Stimulated activated naive CD8-positive, alpha-beta T cell treated with anti-CD3 and anti-CD28 coated beads, Interleukin-15, amount 100 ng/mL, for 72 hours (primary cell): ENCODE results near the gene POLR3C.

Experiments used
- ATAC-seq: fragments of 150-1000 bp; cut with Tn5 transposase; 2 replicates; pipeline ENCODE4 v1.10.0; 2021; ENCODE audit warnings: mild to moderate bottlenecking, moderate library complexity
- DNase-seq, 2 donors: peaks; one replicate each; pipeline ENCODE4 v3.0.0; 2021 to 2022
- H3K27ac Mint-ChIP-seq, 2 donors: one replicate each; pipeline ENCODE4 v1.8.0; 2022; ENCODE audit warnings: mild to moderate bottlenecking in 2 of 2, mixed read lengths in 2 of 2, moderate library complexity in 2 of 2
- H3K27me3 Mint-ChIP-seq: one replicate; pipeline ENCODE4 v1.8.0; 2022; ENCODE audit warnings: mixed read lengths
- H3K4me1 Mint-ChIP-seq: one replicate; pipeline ENCODE4 v1.8.0; 2022; ENCODE audit warnings: mild to moderate bottlenecking, mixed read lengths
- H3K4me3 Mint-ChIP-seq, 2 donors: one replicate each; pipeline ENCODE4 v1.8.0; 2022; ENCODE audit warnings: mild to moderate bottlenecking in 2 of 2, mixed read lengths in 2 of 2, moderate library complexity in 1 of 2
- H3K9me3 Mint-ChIP-seq, 2 donors: one replicate each; pipeline ENCODE4 v1.8.0; 2022; ENCODE audit warnings: mixed read lengths in 2 of 2

Gene POLR3C

DNA sequence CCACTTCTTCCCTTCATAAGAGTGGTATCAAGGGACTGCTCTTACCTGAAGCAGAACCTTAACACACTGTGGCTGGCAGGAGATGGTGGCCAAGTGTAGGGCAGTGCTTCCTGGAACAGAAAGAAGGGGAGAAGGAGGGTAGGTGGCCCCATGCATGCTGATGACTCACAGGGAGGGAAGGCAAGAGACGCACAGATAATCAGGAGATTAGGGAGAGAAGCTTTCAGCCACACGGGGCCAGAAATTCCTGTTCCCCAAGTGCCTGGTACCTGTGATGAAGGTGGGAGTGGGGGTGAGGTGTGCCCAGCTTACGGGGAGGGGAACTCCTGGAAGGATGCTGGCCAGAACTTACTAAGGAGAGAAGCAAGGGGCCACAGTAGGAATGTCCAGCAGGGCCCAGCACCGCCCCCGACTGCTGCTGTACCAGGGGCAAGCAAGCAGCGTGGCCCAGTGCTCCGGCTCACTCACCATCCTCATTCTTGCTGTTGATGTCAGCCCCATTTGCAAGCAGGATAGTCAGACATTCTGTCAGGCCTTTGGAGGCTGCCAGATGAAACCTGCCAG lies 54.0 kb downstream of the POLR3C start:
- peaks cover 2% of the 10 kb centered on the region for H3K4me1 Mint-ChIP-seq
- no peaks in the 10 kb centered on the region for H3K9me3 Mint-ChIP-seq
- H3K4me3 Mint-ChIP-seq = no peak overlapping the region
- ATAC-seq (no peak), DNase-seq (no peak)
- peaks cover 38% of the 10 kb centered on the region for H3K27me3 Mint-ChIP-seq
- peak overlapping the region in 1 of 2 donors; percentile 86 for H3K27ac Mint-ChIP-seq

- H3K4me1 Mint-ChIP-seq = no peaks in the 10 kb centered on the region
- H3K9me3 Mint-ChIP-seq = no peaks in the 10 kb centered on the region
- H3K27ac Mint-ChIP-seq = no peak overlapping the region
- no peak overlapping the region for H3K4me3 Mint-ChIP-seq
- DNase-seq (no peak), ATAC-seq (no peak)
- H3K27me3 Mint-ChIP-seq = peaks cover 38% of the 10 kb centered on the region
Observed at GRCh38 chr1:145878724-145879123, 54.7 kb downstream of the POLR3C start.

DNA sequence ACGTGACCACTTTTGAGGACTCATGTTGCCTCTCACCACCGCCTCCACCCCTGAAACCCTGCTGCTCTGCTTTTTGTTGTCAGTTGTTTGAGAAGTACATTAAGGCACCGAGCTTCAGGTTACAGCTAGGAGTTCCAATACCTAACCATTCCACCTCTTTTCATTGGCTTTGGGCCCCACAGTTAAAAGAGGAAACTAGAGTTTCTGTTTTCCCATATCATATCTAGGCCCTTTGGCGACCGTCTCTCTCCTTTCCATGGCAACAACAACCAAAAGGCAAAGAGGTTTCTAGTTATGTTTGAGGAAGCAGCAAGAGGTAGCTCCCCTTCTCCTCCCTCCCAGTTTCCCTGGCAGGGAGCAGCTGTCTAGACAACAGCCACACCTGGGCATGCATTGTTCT lies 55.8 kb downstream of the POLR3C start:
- H3K4me3 Mint-ChIP-seq = no peak overlapping the region
- peaks cover 45% of the 10 kb centered on the region for H3K27me3 Mint-ChIP-seq
- DNase-seq (no peak), ATAC-seq (no peak)
- no peak overlapping the region for H3K27ac Mint-ChIP-seq
- H3K4me1 Mint-ChIP-seq = peaks cover 4% of the 10 kb centered on the region
- H3K9me3 Mint-ChIP-seq = no peaks in the 10 kb centered on the region

DNA sequence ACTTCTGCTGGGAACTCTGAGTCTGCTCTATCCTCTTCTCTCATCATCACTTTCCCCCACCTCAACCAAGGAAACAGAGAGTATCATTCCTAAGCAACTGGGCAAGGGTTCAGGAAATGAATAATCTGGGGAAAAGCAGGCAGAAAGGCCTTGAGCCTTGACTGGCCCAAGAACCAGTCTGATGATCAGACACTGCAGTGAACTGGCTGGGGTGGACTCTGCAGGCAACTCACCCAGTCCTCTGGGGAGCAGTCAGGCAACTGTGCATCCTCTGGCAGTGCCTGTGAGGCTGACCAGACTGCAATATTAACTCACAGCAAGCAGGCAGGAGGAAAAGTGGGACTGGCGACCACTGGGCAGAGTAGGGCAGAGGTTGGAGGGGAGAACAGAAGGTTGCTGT lies 60.7 kb downstream of the POLR3C start:
- Mint-ChIP-seq H3K4me1 (peaks cover 20% of the 10 kb centered on the region), H3K27me3 (peaks cover 39% of the 10 kb centered on the region), H3K9me3 (no peaks in the 10 kb centered on the region), H3K4me3 (peak overlapping the region; percentile 79 to 86), H3K27ac (no peak overlapping the region)
- DNase-seq (no peak), ATAC-seq (no peak)

DNA sequence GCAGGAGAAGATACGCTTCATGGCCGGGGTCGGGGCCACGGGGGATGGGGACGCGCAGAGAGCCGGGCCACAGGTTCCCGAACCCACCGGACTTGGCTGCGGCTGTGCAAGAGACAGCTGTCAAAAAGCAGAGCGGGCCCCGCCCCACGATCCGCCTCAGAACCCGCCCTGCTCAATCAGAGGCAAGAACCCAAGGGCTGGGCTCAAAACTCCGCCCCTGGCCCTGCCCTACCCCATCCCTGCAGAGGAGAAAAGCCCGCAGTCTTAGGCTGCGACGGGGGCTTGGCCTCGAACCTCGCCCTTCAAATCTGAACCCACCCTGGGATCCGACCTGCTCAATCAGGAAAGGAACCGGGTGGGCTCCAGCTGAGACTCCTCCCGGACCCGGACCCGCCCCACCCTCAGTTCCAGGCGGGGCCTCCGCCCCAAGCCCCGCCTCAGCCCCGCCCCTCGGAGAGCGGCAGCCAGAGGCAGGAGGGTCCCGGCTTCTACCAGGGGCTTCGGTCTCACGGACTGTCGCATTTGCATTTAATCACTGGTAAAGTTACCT lies 61.8 kb downstream of the POLR3C start, which contains the start of gene ANKRD35:
Gene ANKRD35 (minus strand): TSS at position 129 of the 550 bp plus-strand sequence. CDS start 108 bp downstream, at position 21.
- Mint-ChIP-seq H3K4me1 (peaks cover 20% of the 10 kb centered on the region), H3K27ac (peak within 1 kb of the TSS in 1 of 2 donors; percentile 10), H3K4me3 (peak within 1 kb of the TSS; percentile 79 to 86), H3K9me3 (no peaks in the 10 kb centered on the region), H3K27me3 (peaks cover 39% of the 10 kb centered on the region)
- ATAC-seq = peak; percentile 100
- DNase-seq = peak; percentile 85 to 86

DNA sequence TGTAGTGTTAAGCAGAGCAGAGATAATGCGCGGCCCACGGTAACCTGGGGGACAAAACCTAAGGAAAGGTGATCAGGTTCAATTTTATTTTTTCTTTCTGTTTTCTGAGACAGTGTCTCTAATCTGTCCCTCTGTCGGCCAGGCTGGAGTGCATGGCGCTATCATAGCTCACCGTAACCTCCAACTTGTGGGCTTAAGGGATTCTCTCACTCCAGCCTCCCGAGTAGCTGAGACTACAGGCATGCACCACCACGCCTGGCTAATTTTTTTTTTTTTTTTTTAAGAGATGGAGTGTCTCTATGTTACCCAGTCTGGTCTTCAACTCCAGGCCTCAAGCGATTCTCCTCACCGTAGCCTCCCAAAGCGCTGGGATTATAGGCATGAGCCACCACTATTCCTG lies 62.4 kb downstream of the POLR3C start:
- H3K4me3 Mint-ChIP-seq = peak overlapping the region; percentile 79 to 86
- no peaks in the 10 kb centered on the region for H3K9me3 Mint-ChIP-seq
- no peak overlapping the region for H3K27ac Mint-ChIP-seq
- no peak for DNase-seq
- peaks cover 20% of the 10 kb centered on the region for H3K4me1 Mint-ChIP-seq
- no peak for ATAC-seq
- peaks cover 39% of the 10 kb centered on the region for H3K27me3 Mint-ChIP-seq

GRCh38 chr1:145886816-145887215 lies 62.8 kb downstream of the POLR3C start:
- ATAC-seq (no peak), DNase-seq (no peak)
- H3K4me1 Mint-ChIP-seq = peaks cover 20% of the 10 kb centered on the region
- H3K9me3 Mint-ChIP-seq = no peaks in the 10 kb centered on the region
- H3K27ac Mint-ChIP-seq = no peak overlapping the region
- H3K27me3 Mint-ChIP-seq = peaks cover 39% of the 10 kb centered on the region
- peak overlapping the region; percentile 33 to 59 for H3K4me3 Mint-ChIP-seq

GRCh38 chr1:145887631-145888030 lies 63.6 kb downstream of the POLR3C start:
- H3K27ac Mint-ChIP-seq = no peak overlapping the region
- DNase-seq (no peak), ATAC-seq (no peak)
- H3K4me3 Mint-ChIP-seq = no peak overlapping the region
- H3K9me3 Mint-ChIP-seq = no peaks in the 10 kb centered on the region
- H3K4me1 Mint-ChIP-seq = peaks cover 20% of the 10 kb centered on the region
- H3K27me3 Mint-ChIP-seq = peaks cover 31% of the 10 kb centered on the region

DNA sequence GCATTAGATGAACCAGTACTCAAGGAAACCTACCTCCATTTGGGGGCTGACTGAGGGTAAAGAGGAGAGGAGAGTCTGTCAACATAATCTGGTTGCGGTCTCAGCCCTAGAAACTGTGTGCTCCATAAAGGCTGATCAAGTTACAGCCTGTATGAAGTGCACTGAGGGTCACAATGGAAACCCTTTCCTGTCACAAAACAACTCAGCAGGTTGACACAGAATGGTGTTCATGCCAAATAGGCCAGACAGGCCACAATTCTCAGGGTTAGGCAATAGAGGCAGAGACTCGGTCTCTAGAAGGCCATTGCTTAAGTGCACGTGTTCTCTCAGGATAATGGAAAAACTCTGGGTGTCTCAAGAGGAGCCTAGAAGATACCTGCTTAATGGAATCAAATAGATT lies 65.7 kb downstream of the POLR3C start:
- DNase-seq (no peak), ATAC-seq (no peak)
- Mint-ChIP-seq H3K4me3 (no peak overlapping the region), H3K9me3 (no peaks in the 10 kb centered on the region), H3K27me3 (peaks cover 10% of the 10 kb centered on the region), H3K4me1 (peaks cover 16% of the 10 kb centered on the region), H3K27ac (no peak overlapping the region)

GRCh38 chr1:145891143-145891542 lies 67.1 kb downstream of the POLR3C start:
- Mint-ChIP-seq H3K4me1 (peaks cover 2% of the 10 kb centered on the region), H3K27ac (no peak overlapping the region), H3K4me3 (no peak overlapping the region), H3K9me3 (no peaks in the 10 kb centered on the region), H3K27me3 (no peaks in the 10 kb centered on the region)
- no peak for DNase-seq
- ATAC-seq = no peak

- ATAC-seq (peak; percentile 81), DNase-seq (peak; percentile 43 to 52)
- Mint-ChIP-seq H3K4me1 (no peaks in the 10 kb centered on the region), H3K9me3 (no peaks in the 10 kb centered on the region), H3K4me3 (no peak overlapping the region), H3K27ac (no peak overlapping the region), H3K27me3 (no peaks in the 10 kb centered on the region)
Observed at GRCh38 chr1:145891587-145892485, 67.8 kb downstream of the POLR3C start.

- DNase-seq (no peak), ATAC-seq (no peak)
- no peak overlapping the region for H3K27ac Mint-ChIP-seq
- no peaks in the 10 kb centered on the region for H3K27me3 Mint-ChIP-seq
- no peaks in the 10 kb centered on the region for H3K4me1 Mint-ChIP-seq
- no peak overlapping the region for H3K4me3 Mint-ChIP-seq
- H3K9me3 Mint-ChIP-seq = no peaks in the 10 kb centered on the region
Observed at GRCh38 chr1:145892486-145893087, 68.6 kb downstream of the POLR3C start.

DNA sequence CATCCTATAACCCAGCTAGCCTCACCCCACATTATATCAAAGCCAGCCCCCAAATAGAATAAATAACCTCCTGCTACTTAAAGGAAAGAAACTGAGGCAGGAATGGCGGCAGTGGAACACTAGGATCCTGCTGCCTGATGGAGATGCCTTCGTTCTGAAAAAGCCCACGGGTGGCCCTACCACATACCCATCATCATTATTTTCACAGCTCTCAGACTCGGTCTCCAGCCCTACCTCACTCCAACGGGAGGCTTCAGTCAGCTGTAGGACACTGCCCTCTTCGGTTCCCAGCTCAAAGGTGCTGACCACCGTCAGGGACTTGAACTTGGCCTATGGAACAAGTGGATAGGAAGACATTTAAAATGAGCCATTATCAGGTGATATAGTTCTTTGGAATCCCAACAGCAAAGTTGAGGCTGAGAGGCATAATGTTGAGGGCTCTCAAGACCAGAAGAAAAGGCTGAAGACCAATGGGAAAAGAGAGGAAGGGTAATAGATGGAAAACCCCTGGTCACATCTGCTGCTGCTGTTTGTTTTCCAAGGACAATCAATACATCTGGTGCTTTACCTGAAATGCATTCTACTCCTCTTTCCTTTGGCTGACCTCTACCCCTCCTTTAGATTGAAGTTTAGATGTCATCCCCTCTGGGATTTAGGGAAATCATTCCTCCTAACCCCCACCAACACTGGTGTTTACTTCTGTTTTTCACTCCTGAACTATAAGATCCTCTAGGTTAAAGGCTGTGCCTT lies 69.5 kb downstream of the POLR3C start:
- no peak for ATAC-seq
- H3K4me1 Mint-ChIP-seq = no peaks in the 10 kb centered on the region
- no peaks in the 10 kb centered on the region for H3K9me3 Mint-ChIP-seq
- no peak for DNase-seq
- no peak overlapping the region for H3K4me3 Mint-ChIP-seq
- no peaks in the 10 kb centered on the region for H3K27me3 Mint-ChIP-seq
- H3K27ac Mint-ChIP-seq = no peak overlapping the region
